Measurements from ENCODE around the gene TASOR2.
A peak's percentile ranks its signal among the peaks of the same experiment; 100 is the strongest.

Gene TASOR2

DNA sequence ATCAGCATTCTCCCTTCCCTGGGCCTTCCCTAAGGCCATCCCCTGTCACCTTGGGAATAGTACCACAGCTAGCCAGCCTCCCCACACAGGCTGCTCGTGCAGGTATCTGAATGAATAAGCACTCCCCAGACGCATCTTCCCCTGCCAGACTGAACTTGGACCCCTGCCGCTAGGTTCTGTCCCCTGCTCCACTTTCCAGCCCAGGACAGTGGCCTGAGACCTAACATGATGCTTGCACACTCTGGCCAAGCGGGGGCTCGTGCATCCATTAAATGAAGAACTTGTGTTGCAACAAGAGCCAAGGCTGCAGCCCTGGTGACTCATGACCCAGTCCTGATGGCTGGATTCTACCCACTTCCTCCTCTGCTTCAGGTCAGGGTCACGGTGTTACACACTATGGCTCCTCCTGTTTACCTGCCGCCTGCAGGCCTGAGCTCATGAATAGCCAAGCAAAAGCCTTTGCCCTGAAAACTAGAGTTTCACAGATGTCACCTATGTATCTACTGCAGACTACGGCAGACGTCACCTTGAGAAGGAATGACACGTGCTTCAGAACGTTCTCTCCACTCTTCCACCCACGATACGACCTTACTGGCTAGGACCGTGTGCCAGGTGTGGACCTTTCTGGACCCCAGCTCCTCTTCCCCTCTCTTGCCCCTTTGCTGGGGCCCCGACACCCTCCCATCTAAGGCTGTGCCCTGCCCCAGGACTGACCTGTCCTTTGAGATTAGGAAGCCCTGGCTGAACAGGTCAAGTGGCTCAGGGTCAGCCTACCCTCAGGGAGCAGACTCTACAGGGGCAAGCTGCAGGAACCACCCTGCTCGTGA lies 24.7 kb upstream of the TASOR2 start:
- TF ChIP-seq, protein P1, sequence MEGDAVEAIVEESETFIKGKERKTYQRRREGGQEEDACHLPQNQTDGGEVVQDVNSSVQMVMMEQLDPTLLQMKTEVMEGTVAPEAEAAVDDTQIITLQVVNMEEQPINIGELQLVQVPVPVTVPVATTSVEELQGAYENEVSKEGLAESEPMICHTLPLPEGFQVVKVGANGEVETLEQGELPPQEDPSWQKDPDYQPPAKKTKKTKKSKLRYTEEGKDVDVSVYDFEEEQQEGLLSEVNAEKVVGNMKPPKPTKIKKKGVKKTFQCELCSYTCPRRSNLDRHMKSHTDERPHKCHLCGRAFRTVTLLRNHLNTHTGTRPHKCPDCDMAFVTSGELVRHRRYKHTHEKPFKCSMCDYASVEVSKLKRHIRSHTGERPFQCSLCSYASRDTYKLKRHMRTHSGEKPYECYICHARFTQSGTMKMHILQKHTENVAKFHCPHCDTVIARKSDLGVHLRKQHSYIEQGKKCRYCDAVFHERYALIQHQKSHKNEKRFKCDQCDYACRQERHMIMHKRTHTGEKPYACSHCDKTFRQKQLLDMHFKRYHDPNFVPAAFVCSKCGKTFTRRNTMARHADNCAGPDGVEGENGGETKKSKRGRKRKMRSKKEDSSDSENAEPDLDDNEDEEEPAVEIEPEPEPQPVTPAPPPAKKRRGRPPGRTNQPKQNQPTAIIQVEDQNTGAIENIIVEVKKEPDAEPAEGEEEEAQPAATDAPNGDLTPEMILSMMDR (IDR thresholded peaks at IDR 0.05; ENCODE audit: insufficient read depth, low read length, missing control alignments), result no peak
- no peak for DNase-seq (ENCODE audit: low read depth, low spot score)
- POLR2A ChIA-PET, result no interaction called here
- CTCF ChIA-PET, result interaction anchor here (0.9 to 2.3 kb wide), 6 partner anchors 8 to 218 kb away, joined by 3 to 9 read pairs (median 6); no protein-coding TSS in a partner anchor
- no peak overlapping the region for H3K4me3 ChIP-seq (ENCODE audit: low read depth, low read length)

DNA sequence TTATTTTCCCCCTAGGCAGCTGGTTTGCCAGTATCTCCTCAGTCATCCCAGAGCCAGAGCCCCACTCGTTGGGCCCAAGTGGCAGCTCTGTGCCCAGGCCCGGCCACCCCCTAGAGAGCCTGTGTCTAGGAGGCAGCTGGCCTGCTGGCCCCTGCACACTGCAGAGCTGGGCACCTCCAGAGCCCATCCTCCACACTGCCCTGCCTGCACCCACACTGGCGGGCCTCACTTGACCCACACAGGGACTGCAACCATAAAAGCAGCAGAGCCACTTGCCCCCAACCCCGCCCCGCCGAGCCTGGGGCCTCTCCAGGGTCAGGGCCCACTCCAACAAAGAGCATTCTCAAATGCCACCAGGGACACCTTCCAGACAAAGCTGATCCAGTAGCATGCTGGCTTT lies 23.6 kb upstream of the TASOR2 start:
- TF ChIP-seq, protein P1 (IDR thresholded peaks at IDR 0.05; ENCODE audit: insufficient read depth, low read length, missing control alignments), result no peak
- no peak overlapping the region for H3K4me3 ChIP-seq (ENCODE audit: low read depth, low read length)
- POLR2A ChIA-PET, result no interaction called here
- no peak for DNase-seq (ENCODE audit: low read depth, low spot score)
- CTCF ChIA-PET, result interaction anchor here (1.6 to 2.3 kb wide), 3 partner anchors 18 to 219 kb away, joined by 5 to 9 read pairs (median 6); no protein-coding TSS in a partner anchor

DNA sequence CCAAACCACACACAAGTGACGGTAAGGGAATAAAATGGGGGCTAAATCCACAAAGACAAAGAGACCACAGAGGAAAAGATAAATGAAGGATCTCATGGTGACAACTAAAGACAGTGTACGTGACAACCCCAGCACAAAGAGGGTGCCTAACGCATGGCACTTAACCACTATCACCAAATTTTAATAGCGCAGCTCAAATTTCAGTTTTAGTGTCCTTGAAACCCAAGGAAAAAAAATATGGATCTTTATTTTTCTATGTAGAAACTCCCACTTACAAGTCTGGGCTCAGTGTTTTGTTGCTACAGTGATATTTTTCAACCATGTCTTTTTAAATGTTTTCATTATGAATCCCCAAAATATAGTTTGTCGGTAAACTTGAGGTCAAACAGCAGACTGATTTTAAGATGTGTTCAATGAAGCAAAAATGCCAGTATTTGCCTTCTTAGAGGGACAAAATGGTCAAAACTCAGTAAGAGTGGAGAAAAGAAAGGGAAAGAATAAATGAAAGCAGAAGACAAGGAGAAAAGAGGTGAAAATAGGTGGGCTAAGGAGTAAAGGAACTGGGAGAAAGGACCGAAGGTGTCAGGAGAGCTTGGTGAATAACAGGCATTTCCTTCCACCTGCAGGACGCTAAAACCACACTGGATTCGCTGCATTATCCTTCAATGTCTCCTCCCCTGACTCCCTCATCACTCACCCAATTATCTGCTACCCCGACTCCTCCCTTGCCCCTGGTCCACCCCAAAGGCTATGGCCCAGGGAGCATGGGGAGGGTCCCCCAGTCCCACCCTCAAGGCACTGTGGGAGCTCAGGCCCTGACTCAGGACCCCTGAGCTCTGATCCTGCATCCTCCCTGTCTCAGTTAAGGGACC lies 21.7 kb upstream of the TASOR2 start:
- DNase-seq (ENCODE audit: low read depth, low spot score), result no peak
- ChIA-PET POLR2A (no interaction called here), CTCF (interaction anchor here (0.8 to 1.9 kb wide), 2 partner anchors 32 to 34 kb away, joined by 3 to 9 read pairs; no protein-coding TSS in a partner anchor)
- TF ChIP-seq, protein P1 (IDR thresholded peaks at IDR 0.05; ENCODE audit: insufficient read depth, low read length, missing control alignments), result no peak
- no peak overlapping the region for H3K4me3 ChIP-seq (ENCODE audit: low read depth, low read length)

DNA sequence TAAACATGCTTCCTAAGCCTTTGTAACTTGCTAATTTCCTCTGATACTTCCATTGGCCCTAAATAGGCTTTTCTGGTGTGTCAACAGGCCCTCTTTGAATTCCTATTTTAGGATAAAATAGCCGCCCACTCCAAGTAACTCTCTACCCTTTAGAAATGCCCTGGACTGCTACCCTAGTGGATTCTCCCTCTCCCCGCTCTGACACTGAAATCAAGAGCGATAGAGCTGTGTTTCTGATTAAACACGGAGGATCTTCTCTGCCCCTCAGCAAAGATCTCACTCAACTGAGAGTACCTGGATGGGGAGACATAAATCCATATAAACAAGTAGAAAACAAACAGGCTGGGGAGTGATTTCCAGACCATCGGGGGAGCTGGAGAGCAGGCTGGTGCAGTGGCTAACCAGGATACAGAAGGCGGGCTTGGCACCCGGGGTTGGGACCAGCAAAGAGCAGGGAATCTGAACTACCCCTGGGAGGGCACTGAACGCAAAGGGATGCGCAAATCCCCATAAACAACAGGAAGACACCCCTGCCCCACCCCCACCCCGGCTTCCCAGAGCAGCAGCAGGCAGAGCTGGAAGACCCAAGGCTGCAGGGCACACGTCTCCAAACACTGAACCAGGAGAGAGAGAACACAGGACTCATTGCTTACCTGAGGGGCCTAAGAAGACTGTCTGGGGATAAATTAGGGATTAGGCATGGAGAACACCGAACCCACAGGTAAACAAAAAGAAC lies 20.8 kb upstream of the TASOR2 start:
- TF ChIP-seq, protein P1 (IDR thresholded peaks at IDR 0.05; ENCODE audit: insufficient read depth, low read length, missing control alignments), result no peak
- CTCF ChIA-PET, result interaction anchor here (0.8 to 1.9 kb wide), 3 partner anchors 32 to 38 kb away, joined by 3 to 9 read pairs (median 3); no protein-coding TSS in a partner anchor
- H3K4me3 ChIP-seq (ENCODE audit: low read depth, low read length), result no peak overlapping the region
- no peak for DNase-seq (ENCODE audit: low read depth, low spot score)
- POLR2A ChIA-PET, result no interaction called here

DNA sequence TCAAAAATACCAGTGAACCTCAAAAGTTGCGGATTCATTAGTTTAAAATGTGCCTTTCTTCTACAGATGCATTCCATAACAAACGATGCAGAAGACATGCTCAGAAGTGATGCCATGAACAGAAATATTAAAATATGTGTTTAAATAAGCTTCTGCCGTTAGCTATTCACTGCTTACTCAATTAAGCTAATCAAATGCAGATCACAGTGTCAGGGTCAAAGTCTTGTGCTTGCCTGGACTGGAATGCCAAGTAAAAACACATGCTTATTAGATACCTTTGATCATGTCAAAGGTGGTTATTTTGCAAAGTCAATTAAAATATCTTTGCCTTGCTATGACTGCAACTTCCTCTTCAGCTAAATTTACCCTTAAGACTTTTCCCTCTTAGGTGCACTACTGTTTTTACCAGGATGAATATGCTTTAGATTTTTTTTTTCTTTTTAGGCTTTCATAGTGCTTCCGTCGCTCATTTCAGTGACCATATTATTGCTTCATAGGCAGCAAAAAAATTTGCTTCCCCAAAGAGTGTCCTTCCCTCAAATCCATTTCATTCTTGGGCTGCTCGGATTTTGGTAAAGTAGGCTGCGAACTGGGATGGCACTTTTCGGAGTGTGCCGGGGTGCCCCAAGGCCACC lies 19.1 kb upstream of the TASOR2 start:
- ChIA-PET POLR2A (no interaction called here), CTCF (interaction anchor here (0.9 to 1.4 kb wide), 5 partner anchors 36 to 225 kb away, joined by 3 to 4 read pairs (median 3); no protein-coding TSS in a partner anchor)
- H3K4me3 ChIP-seq (ENCODE audit: low read depth, low read length), result peak overlapping the region; percentile 75
- TF ChIP-seq, protein P1 (IDR thresholded peaks at IDR 0.05; ENCODE audit: insufficient read depth, low read length, missing control alignments), result no peak
- DNase-seq (ENCODE audit: low read depth, low spot score), result no peak

Data from AG04449 (cell line).